ENCODE results near the gene DKC1.

GRCh38 chrX:154815274-154815818, 52.7 kb downstream of the DKC1 start:
- TF ChIP-seq YY1 (IDR thresholded peaks at IDR 0.05; ENCODE audit: insufficient read depth, insufficient read length) (no peak), ZNF274 (IDR thresholded peaks at IDR 0.05; ENCODE audit: low read depth, low read length) (no peak), SUZ12 (IDR thresholded peaks at IDR 0.05; ENCODE audit: extremely low read depth, insufficient read depth, insufficient read length) (no peak)
